ENCODE measurements around the gene ZNF800.
A peak's percentile ranks its signal among the peaks of the same experiment; 100 is the strongest.

The ZNF800 gene

GRCh38 chr7:127359011-127359410, 33.5 kb downstream of the ZNF800 start:
- no peak for TF ChIP-seq ZFX (IDR thresholded peaks at IDR 0.05)
- TF ChIP-seq, protein P1, sequence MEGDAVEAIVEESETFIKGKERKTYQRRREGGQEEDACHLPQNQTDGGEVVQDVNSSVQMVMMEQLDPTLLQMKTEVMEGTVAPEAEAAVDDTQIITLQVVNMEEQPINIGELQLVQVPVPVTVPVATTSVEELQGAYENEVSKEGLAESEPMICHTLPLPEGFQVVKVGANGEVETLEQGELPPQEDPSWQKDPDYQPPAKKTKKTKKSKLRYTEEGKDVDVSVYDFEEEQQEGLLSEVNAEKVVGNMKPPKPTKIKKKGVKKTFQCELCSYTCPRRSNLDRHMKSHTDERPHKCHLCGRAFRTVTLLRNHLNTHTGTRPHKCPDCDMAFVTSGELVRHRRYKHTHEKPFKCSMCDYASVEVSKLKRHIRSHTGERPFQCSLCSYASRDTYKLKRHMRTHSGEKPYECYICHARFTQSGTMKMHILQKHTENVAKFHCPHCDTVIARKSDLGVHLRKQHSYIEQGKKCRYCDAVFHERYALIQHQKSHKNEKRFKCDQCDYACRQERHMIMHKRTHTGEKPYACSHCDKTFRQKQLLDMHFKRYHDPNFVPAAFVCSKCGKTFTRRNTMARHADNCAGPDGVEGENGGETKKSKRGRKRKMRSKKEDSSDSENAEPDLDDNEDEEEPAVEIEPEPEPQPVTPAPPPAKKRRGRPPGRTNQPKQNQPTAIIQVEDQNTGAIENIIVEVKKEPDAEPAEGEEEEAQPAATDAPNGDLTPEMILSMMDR (conservative IDR thresholded peaks at IDR 0.05), result no peak
- H3K27ac ChIP-seq, result no peak overlapping the region

DNA sequence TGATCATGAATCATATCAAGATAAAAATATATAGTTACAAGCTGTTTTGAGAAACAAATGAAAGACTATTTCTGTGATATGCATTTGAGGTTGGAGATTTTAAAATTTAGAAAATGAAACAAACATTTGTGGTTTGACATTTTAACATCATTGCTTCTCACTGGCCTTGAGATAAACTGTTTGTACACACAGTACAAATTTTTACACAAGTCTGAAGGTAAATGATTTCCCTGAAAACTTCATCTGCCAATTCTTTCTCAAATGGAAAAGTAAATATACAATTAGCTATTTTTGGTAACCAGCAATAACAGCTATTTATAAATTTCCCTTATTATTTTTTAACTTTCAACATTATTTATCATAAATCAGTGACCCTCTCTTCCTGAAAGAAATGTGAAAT, 38.6 kb downstream of the ZNF800 start:
- TF ChIP-seq, protein P1 (conservative IDR thresholded peaks at IDR 0.05), result no peak
- TF ChIP-seq ZFX (IDR thresholded peaks at IDR 0.05), result no peak
- H3K27ac ChIP-seq, result no peak overlapping the region

DNA sequence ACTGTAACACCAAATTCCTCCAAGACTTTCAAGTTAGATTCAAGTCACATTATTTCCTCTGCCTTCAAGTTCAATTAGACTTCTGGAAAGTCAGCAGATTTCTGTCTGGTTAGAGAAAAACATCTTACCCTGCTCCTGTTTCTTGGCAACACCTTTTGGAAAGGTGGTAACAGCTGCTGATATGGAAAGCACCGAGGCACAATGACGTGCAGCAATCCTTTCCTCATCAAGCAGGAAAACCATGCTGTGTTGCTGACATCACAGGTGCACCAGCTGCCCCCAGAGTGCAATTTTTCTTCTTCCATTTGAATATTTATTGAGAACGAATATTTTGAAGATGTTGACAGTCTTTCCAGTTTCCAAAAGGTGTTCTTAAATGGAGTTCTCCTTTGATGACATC, 41.9 kb downstream of the ZNF800 start:
- H3K27ac ChIP-seq, result no peak overlapping the region
- TF ChIP-seq ZFX (IDR thresholded peaks at IDR 0.05), result no peak
- TF ChIP-seq, protein P1 (conservative IDR thresholded peaks at IDR 0.05), result no peak

GRCh38 chr7:127349881-127350280, 42.6 kb downstream of the ZNF800 start:
- no peak for TF ChIP-seq ZFX (IDR thresholded peaks at IDR 0.05)
- TF ChIP-seq, protein P1 (conservative IDR thresholded peaks at IDR 0.05), result no peak
- H3K27ac ChIP-seq, result no peak overlapping the region

DNA sequence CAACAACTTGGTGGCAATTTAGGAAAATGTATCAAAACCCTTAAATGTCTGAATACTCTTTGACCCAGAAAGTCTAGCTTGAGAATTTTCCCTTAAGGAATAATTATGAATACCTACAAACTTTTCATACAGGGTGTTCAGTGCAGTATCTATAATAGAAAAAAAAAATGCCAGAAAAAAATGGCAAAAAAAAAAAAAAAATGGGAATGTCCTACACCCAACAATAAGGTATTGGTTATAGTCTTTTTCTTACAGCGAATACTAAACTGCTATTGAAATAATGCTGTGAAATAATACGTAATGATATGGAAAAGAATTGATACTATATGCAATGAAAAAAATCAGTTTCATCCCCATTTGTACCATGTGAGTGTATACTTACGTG, 44.3 kb downstream of the ZNF800 start:
- H3K27ac ChIP-seq, result peak overlapping the region; percentile 36
- TF ChIP-seq ZFX (IDR thresholded peaks at IDR 0.05), result no peak
- TF ChIP-seq, protein P1 (conservative IDR thresholded peaks at IDR 0.05), result no peak; the same call in 1 of the 2 replicates

- TF ChIP-seq, protein P1 (conservative IDR thresholded peaks at IDR 0.05), result peak; percentile 99
- TF ChIP-seq ZFX (IDR thresholded peaks at IDR 0.05), result peak; percentile 45; the same call in 1 of the 2 replicates
- H3K27ac ChIP-seq, result peak overlapping the region; percentile 36
Observed at GRCh38 chr7:127347567-127348246, 44.8 kb downstream of the ZNF800 start.

DNA sequence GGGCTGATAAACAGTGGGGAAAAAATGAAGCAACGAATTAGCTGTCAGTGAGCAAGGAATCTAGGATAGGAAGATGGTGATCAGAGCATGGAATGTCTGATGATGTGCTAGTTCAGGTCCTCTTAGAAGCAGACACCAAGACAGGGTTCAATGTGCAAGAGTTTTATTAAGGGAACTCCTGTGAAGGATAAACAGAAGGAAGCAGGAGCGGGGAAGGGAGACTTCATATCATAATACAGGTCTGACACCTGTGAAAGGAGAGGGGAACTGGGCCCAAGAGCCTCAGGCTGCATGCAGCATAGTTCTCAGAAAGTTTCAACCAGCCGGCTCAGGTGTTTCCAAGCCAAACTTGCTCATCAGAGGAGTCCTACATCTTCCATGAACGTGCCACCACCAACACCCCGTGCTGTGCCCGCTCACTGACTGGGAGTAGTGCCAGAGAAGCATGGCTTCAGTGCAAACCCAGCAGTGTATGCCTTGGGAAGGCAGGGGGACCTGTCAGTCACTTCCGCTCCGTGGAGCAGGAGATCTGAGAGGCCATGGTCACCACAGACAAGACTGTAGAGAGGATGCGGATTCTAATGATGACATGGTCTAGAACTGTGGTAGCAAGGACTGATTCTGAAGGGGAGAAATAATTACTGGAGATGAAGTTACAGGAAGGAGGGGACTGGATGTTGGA, 45.8 kb downstream of the ZNF800 start:
- TF ChIP-seq, protein P1 (conservative IDR thresholded peaks at IDR 0.05), result no peak
- no peak for TF ChIP-seq ZFX (IDR thresholded peaks at IDR 0.05)
- H3K27ac ChIP-seq, result no peak overlapping the region

Data from C4-2B (cell line).